Stromal cell of bone marrow (primary cell): ENCODE data around the gene JAG2.

Experiments
- DNase-seq: peaks from one replicate; pipeline ENCODE4 v3.0.0-alpha.2; 2012; ENCODE audit warnings: low read depth

The JAG2 gene

DNA sequence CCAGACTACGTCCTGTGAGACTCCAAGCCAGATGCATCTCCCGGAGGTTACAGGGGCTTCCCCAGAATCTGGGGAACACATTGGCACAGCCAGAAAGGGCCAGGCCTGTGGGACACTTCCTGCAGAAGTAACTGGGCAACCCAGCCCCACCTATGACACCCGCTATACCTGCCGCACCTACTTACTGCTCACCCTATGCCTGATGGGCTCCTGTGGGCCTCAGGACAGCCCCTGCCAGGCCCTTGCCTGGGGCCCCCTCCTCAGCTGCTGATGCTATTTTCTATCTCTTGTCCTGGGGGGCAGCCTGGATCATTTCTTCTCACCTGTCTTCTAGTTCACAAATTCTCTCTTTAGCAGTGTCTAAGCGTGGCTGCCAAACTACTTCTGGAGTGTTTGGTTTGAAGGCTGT is 28.7 kb downstream of the JAG2 start:
- no peak for DNase-seq

DNA sequence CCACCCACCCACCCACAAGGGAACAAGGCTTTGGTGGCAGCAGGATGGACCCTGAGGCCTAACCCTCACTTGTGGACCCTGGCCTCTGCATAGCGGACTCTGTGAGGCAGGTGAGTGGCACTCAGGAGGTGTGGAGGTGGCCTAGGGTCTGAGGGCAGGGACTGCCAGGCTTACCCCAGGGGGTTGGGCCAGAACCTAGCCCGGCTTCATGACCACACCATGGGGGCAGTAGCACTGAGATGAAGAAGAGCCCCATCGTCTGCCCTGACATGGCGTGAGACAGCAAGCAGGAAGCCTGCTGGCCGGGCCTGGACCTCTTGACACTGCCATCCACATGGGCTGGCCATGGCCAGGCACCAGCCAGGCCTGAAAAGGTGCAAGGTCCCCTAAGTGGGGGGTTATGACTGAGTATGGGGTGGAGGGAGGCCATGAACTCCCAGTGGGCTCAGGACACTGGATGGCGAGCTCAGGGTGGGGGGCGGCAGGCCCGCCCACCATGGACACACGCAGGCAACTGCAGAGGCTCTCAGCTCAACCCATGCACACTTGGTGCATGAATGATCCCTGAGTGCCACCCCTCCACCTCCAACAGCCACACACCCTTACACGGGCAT is 29.3 kb downstream of the JAG2 start:
- no peak for DNase-seq

DNA sequence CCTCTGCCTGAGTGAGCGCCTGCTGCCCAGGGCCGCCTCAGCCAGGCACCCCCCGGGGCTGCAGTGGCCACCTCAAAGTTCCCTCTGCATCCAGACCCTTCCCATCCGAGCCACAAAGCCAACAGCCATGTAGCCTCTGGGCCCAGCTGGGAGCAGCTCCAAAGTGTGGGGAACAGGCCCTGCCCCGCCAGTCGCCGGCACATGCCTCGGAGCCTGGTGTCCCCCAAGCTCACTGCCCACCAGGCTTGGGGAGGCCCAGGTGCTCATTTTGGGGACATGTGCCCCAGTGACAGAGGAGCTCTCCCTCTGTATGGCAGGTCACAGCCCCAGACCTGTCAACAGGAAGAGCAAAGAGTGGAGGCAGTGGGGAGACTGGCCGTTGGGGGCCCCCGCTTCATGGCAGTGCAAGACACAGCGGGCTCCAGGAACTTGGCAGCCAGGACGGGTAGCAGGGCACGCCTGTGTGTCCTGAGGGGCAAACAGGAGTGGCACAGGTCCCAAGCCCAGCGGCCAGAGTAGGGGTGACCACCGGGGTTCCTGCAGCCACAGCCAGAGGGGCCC is 29.9 kb downstream of the JAG2 start:
- DNase-seq, result no peak

DNA sequence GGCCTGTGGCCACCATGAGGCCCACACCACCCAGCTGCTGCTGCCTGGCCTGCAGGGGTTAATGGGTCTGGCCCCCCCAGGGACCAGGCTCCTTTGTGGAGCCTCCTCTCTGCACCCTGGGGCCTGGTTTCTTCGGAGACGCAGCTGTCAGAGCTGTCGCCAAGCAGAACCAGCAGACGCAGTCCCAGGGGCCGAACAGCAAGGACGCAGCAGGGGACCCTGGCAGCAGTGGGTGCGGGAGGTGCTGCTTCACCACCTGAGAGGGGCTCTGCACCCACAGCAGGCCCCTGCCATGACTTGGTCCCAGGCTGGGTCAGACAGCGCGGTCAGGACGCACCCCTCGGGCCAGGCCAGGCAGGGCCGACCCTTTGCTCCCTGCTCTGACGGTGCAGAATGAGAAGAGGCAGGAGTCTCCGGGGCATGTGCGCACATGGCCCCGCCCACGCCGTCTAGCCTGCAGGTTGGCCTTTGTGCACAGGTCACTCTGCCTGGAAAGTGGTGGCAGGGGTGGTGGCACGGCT is 30.5 kb downstream of the JAG2 start:
- DNase-seq, result no peak

DNA sequence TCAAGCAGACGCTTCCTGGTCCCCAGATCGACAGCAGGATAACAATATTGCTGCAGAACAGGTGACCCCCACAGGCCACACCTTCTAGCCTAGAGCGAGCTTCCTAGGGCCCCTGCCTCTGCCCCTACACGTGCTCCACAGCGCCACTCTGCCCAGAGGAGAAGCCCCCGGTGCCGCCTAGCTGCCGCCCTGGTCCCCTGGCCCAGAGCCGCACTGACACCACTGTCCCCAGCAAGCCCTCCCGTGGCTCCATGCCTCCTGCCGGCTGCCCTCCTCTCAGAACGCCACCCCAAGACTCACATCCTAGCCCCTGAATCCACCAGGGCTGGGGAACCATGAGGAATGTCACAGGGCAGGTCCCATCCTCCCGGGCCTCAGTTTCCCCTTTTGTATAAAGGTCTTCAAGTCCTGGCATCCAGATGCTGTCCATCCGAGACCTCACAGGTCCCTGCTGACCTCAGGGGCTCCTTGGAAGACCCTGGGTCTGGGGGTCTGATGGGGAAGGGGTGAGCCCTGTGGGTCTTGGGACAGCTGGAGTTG is 31.0 kb downstream of the JAG2 start:
- DNase-seq, result no peak

DNA sequence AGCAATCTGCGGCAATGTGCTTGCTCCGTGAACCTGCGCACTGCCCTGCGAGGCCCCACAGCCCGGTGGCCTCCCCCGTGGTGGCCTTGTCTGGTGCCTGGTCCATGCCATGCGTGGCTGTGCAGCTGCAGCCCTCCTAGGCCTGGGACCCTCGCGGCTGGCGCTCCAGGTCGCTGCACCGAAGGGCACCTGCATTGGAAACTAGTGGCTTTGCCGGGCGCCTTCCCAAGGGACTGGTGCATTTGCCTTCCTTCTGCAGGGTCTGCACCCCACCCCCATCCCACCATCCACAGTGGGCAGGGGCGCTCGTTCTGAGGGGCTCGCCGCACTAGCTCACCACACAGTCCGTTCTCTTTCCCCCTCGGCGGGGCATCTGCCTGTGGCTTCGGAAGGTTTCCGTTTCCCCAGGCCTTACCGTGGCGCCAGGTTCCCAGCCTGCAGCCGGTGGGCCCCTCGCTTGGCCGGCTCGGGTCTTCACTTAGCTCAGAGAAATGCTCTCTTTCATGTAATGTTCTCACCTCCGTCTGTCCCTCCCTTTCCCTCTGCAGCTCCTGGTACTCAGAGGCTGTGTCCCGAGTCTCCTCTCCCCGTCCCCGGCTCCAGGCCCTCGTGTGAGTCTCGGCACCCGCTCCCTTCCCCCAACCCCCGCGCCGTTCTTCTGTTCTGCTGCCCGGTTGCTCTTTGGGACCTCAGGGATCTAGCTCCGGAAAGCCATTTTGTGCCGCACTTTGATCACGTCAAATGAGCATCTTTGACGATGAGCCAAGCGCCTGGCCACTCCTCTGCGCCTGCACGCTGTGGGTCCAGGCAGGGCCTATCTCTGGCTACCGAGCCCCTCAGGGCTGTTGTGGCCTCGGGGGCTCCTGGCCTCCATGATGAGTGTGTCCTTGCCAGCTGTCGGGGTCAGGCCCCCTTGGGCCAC is 31.9 kb downstream of the JAG2 start:
- no peak for DNase-seq

DNA sequence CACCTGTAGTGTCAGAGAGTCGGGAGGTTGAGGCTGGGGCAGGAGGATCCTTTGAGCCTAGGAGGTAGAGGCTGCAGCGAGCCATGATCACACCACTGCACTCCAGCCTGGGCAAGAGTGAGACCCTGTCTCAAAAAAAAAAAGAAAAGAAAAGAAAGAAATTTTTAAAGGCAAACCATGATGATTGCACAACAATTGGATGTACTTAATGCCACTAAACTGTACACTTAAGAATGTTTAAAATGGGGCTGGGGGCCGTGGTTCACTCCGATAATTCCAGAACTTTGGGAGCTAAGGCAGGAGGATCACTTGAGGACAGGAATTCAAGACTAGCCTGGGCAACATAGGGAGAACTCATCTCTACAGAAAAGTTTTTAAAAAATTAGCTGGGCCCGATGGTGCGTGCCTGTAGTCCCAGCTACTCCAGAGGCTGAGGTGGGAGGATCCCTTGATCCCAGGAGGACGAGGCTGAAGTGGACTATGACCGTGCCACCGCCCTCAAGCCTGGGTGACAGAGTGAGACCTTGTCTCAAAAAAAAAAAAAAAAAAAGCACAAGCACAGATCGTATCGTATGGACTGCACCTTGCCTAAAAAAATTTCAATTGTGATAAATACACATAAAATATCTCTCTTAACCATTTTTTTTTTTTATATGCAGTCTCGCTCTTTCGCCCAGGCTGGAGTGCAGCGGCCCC is 32.7 kb downstream of the JAG2 start:
- DNase-seq, result no peak

DNA sequence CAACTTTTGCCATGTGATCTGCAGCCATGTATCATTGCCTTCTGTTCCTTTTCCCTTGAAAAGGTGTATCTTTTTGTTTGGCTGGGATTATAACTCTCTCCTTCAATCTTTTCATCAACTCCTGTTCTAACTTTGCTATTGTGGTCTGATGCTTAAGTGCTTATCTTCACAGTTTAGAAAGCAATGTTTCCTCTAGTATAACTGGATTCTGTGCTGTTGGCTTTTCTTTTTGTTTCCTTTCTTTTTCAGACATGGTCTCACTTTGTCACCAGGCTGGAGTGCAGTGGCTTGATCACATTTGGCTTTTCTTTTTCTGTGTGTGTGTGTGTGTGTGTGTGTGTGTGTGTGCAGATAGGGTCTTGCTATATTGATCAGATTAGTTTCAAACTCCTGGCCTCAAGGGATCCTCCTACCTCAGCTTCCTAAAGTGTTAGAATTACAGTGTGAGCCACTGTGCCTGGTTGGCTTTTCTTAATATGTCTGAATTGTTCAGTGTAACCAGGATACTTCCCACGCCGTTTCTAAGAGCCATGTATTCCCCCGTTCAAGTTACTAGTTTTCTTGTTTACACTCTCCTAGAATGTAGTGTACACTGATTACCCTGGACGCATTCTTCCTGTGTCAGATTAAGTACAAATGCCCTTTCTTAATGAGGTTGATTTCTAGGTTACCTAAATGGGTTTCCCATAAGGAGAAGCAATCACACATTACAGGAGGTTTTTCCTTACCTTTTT is 35.5 kb downstream of the JAG2 start:
- DNase-seq, result no peak

DNA sequence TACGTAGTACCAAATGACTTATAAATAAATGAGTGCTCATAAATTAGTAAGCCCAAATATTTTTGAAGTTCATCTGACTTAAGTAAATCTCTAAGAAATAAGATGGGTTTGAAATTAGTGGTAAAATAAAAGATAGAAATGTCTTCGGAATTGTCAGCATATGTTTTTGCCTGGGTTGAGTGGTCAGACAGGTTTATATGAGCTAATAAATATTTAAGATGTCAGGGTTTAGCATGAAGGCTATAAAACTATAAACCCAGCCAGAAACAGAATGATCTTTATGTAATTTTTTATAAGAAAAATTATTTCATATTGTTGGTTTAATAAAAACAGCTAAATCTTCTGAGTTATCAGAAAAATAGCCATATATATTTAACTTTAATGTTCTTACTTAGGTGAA is 37.3 kb downstream of the JAG2 start:
- no peak for DNase-seq

DNA sequence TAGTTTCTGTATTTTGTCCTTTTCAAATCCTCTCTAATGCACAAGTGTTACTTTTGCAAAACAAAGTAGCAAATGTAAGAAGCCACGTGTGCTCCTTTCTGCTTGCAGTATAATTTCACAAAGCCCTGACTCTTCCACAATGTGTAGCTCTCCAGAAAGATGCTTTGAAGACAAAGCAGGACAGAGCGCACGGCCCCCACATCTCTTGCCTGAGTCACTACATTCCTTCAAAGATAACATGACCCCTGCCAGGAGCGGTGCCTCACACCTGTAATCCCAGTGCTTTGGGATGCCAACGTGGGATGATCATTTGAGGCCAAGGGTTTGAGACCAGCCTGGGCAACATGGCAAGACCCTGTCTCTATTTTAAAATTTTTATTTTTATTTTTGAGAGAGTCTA is 40.5 kb downstream of the JAG2 start:
- no peak for DNase-seq

DNA sequence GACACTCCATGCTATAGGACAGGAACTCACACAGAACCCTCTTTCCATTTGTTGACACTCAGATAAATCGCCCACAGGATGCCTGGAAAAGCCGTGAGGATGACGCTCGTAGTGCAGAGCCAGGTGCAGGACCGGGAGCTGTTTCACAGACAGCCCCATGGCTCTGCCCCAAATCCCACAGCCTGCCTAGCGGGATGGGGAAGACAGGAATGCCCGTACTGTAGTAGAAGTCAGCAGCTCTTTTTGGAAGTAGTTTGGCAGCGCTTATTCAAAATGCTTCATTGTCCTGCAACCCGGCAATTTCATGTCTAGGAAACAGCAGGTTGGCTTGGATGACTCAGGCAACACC is 41.6 kb downstream of the JAG2 start:
- DNase-seq, result no peak

DNA sequence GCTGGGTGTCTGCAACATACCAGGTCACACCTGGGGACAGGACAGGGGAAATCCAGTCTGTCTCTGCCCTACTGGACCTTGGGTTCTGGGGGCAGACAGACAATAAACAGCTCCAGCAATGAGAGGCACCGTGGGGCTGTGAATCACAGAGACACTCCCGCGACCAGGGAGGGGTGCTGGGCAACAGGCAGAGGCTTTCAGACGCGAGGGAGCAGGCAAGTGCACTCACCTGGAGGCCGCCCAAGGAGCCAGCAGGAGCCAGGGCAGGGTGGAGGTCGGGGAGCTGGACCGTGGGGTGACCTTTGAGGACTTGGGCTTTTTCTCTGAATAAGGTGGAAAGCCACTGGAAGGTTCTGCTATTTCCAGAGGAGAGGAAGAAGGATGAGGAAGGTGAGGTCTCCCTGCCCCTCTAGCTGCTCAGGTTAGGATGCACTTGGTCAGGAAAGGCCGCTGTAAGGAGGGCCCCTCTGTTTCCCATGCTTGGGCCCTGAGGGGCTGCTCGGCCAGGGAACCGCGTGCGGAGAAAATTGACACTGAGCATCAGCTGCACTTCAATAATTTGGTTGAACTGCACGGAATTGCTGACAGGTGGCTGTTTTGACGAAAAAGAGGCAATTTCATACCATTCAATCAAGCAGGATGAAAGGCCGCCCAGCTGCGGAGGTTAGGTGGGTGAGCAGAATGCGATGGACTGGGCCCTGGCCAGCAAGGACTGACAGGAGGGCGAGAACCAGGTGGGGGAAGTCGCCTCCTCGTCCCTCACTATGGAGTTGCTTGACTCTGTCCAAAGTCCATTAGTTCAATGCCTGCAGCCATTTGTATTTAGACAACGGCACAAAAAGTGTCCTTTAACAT is 42.2 kb downstream of the JAG2 start:
- no peak for DNase-seq

DNA sequence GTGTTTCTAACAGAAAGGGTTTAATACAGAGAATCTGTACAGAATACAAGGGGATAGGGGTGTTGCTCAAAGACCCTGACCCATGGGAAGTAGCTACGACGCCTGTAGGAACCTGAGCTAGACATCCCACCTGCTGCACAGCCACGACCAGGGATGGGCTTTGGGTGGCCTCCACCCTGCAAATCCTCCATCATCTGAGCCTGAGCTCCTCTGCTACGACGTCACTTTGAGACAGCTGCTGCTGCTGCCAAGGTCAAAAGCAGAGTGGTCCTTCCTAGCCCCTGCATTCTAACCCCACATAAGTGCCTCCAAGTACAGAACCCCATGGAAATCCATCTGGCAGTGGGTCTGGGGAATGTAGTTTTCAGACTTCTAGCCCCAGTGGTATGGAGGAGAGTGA is 43.8 kb downstream of the JAG2 start:
- no peak for DNase-seq

DNA sequence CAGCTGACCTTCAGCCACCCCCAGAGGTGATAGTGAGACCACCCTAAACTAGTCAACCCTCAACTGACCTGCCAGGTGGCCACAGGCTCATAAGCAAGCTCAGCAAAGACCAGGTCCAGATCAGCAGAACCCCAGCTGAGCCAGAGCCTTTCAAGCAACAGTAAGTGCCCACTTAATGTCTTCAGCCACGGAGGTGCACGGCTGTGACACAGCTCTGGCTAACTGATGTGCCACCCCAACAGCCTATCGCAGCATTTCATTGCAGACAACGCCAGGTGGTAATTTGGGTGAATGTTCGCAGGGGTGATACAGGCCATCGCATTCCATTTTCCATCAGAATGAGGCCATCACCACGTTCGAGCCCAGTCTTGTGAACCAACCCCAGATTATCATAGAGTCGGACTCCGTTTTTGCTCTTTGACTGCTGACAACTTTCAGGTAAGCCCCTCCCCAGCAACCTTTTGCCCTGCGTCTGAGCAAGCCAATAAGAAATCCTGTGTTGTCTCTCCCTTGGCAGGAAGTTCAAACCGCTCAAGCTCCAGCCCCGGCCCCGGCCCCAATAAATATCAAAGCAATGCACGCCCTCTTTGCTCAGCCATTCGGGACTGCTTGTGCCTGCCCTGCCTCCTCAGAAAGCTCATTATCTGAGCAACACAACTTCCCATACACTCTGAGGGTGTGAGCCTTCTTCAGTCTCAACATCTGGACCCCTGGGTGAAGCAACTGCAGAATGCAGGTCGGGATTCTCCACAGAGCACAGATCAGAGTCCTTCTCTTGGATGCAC is 44.4 kb downstream of the JAG2 start:
- DNase-seq, result no peak

DNA sequence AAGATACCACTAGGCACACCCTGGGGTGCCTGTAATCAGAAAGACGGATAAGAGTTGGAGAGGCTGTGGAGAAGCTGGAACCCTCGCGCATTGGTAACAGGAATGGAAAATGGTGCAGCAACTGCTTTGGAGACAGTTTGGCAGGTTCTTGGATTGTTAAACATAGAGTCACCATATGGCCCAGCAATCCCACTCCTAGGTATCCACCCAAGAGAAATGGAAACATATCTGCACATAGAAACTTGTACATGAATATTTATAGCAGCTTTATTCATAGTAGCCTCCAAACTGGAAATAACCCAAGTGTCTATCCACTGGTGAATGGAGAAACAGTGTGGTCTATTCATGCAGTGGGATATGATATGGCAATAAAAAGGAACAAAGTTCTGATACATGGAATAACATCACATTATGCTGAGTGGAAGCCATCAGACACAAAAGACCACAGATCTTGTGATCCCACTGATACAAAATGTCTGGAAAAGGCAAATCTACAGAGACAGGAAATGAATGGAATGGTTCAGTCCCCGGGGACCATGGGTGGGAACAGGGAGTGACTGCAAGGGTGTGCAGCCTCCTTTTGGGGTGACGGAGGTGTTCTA is 45.4 kb downstream of the JAG2 start:
- DNase-seq, result no peak

DNA sequence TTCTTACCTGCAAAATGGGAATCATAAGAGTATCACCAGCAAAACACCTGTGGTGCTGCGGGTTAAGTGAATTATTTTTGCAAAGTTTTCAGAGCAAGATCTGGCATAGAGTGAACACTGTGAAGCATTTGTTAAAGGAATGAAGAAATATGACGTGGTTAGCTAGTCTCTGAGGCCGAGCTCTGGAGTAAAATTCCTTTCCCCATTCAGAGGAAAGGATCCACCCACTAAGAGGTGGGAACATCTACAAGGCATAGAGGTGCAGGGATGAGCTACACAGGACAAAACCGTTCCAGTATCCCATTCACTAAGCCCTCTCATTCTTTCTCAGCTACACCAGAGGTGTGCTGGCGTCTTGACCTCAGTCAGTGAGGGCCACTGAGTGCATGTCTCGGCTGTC is 48.5 kb downstream of the JAG2 start:
- DNase-seq, result no peak

DNA sequence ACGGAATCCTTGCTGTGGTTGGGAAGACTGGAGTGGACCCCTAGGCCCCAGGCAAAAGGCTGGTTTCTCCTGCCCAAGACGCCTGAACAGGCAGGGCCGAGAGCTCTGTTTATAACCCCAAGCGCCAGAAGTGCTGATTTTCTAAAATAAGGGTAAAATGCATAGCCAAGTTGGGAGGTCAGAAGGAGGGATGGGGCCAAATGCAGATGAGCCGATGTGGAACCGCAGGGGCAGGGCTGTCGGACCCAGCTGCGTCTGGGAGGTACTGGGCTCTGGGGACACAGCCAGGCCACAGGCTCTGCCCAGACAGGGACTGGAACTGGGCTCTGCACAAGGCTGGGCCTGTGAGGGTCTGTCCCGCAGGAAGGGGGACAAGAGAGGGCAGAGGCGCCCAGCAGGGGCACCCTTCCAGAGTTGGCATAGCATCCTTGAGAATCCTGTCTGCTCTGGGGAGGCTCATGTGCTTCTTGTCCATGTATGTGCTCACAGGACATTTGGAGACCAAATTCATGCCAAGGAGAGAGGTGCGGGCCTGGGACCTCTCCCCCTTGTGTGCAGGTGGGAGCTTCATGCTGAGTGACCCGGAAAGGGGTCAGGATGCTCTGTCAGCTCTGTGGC is 49.1 kb downstream of the JAG2 start:
- no peak for DNase-seq

DNA sequence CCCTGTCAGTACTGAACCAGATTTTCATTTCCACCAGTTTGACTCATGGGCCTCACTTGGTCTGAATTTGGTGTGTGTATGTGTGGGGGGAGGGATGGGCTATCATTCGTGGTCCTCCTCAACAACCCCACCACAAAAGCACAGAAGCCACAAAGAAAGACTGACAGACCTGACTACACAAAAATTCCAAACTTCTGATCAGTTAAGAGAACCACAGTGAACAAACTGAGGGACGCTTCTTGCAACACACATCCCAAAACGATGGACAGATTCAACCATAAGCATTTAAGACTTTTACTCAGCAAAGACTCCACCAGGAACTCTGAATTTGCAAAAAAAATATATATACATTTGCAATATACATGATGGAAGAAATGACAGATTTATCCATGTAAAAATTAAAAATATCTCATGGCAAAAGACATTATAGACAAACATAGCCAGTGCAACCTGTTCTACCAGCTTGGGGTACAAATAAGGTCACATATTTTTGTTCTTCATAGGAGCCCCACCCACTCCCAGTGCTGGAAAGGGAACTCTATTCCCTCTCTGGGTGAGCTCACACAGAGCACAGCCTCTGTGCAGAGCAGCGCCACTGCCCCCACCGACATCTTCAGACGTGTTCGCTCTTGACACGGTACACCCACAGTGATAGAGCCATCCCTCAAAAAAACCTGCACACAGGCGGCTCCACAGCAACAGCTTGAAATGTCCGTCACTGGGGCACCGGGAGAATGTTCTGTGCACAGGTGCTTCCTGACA is 49.7 kb downstream of the JAG2 start:
- DNase-seq, result no peak
